NCI-H748 (cell line): ENCODE data around the gene TREH.

ENCODE experiments used
- DNase-seq: peaks from one replicate; lab custom pipeline; 2025; ENCODE audit not compliant: unreplicated experiment; lab: John Stamatoyannopoulos, UW

The TREH gene

GRCh38 chr11:118650366-118650765 lies 29.1 kb downstream of the TREH start:
- no peak for DNase-seq

GRCh38 chr11:118649941-118650340 lies 29.5 kb downstream of the TREH start:
- no peak for DNase-seq

- no peak for DNase-seq
Observed at GRCh38 chr11:118648291-118648690, 31.2 kb downstream of the TREH start.

GRCh38 chr11:118646393-118646792 lies 33.1 kb downstream of the TREH start:
- no peak for DNase-seq

- DNase-seq, result no peak
Observed at GRCh38 chr11:118645066-118645715, 34.3 kb downstream of the TREH start.

- DNase-seq, result no peak
Observed at GRCh38 chr11:118644496-118644895, 35.0 kb downstream of the TREH start.

- DNase-seq, result no peak
Observed at GRCh38 chr11:118643995-118644345, 35.5 kb downstream of the TREH start.

- no peak for DNase-seq
Observed at GRCh38 chr11:118643142-118643994, 36.1 kb downstream of the TREH start.

- DNase-seq, result peak; percentile 92
Observed at GRCh38 chr11:118641397-118642019, 37.9 kb downstream of the TREH start.

GRCh38 chr11:118640332-118641154 lies 38.9 kb downstream of the TREH start:
- DNase-seq, result peak; percentile 6

- no peak for DNase-seq
Observed at GRCh38 chr11:118639899-118640298, 39.6 kb downstream of the TREH start.

- no peak for DNase-seq
Observed at GRCh38 chr11:118638726-118639125, 40.7 kb downstream of the TREH start.

- DNase-seq, result no peak
Observed at GRCh38 chr11:118636569-118637290, 42.7 kb downstream of the TREH start.

- no peak for DNase-seq
Observed at GRCh38 chr11:118635642-118636041, 43.8 kb downstream of the TREH start.

- peak; percentile 34 for DNase-seq
Observed at GRCh38 chr11:118635237-118635591, 44.2 kb downstream of the TREH start.

GRCh38 chr11:118634431-118635236 lies 44.8 kb downstream of the TREH start:
- peak; percentile 81 for DNase-seq

- no peak for DNase-seq
Observed at GRCh38 chr11:118633979-118634378, 45.5 kb downstream of the TREH start.

- DNase-seq, result no peak
Observed at GRCh38 chr11:118633319-118633690, 46.1 kb downstream of the TREH start.

GRCh38 chr11:118632577-118633318 lies 46.7 kb downstream of the TREH start:
- DNase-seq, result no peak
